H54 (cell line): ENCODE measurements around the gene BLOC1S3.

ENCODE experiments used
- DNase-seq: peaks from one replicate; pipeline ENCODE4 v3.0.0; 2011; ENCODE audit warnings: low spot score, mixed read lengths; ENCODE audit not compliant: insufficient read length
- FAIRE-seq: peaks from 3 replicates; lab custom pipeline; 2011; peaks lifted over from hg19 to GRCh38; lab: Jason Lieb, UNC
- POLR2A ChIP-seq: IDR thresholded peaks from 2 replicates; pipeline ENCODE4 v1.6.1; 2011; ENCODE audit warnings: low read depth, mild to moderate bottlenecking, low read length

The BLOC1S3 gene

DNA sequence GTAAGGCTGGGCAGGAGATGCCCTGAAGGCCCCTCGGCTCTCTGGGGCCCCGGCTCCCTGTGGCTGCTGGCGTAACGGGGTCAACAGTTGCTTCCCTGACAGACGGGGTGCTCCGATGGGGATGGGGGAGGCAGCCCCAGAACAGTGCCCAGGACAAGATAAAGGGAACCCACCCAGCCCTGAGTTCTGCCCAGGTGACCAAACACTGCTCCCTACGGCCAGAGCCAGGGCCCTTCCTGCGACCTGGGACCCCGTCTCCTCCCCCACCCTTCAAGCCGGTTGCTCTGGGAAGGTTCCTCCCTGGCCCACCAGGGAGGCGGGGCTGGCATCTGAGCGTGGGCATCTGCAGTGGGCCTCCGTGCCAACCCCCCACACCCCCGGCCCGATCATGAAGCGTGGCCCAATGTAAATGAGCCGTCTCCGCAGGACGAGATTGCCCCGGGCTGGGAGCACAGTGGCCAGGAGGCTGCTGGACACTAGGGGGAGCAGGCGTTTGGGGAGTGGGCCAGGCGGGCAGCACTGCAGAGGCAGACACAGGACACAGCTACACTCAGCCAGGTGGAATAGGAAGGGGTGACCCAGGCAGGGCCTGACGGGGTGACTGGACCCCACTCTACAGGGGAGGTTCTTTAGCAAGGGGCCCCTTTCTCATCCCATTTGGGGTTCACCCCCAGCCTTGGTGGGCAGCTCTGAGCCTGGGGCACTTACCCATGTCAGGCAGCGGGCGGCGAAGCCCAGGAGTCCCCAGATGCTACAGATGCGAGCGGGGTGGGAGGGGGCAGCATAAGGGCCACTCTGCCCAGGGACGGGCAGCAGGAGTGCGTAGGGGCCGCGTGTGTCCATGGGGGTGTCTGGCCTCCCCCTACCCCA, 16.6 kb upstream of the BLOC1S3 start:
- no peak for TF ChIP-seq POLR2A
- no peak for DNase-seq
- FAIRE-seq, result no peak

DNA sequence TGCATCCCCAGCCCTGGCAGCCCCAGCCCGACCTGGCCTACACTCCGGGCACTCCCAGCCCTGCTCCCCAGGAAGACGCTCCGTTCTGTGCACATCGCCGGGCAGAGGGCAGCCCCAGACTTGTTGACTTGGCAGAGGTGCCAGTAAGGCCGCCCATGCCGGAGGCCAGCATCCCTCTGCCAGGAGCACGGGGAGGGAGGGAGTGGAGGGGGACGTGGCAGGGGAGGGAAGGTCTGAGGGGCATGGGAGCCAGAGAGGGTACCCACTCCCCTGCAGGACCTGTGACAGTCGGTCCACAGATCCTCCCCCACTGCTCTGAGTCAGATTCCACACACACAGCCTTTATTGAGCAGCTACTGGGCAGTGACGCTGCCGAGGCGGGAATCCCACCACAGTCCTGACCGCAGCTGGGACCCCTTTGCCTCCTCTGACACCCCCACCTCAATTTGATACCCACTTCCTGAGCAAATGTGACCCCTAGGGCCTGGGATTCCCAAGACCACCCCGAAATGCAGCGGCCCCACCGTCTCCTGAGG, 15.9 kb upstream of the BLOC1S3 start:
- FAIRE-seq, result no peak
- no peak for DNase-seq
- no peak for TF ChIP-seq POLR2A

DNA sequence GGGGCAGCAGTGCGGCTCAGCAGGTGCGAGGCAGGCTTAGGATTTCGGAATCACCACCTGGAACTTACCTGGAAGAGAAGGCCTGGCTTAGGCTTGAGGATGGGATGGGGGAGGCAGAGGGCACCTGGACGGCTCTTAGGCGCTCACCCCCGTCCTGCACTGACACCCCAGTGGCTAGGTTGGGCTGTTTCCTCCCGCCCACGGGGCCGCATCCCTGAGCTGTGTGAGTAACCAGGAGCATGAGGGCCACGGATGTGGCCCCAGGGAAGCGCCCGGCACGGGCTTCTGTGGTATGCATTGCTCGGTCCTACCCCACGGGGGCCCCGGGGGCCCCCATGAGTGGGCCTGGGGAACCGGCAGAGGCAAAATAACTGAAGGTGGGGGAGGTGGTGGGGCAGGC, 15.4 kb upstream of the BLOC1S3 start:
- no peak for TF ChIP-seq POLR2A
- no peak for FAIRE-seq
- DNase-seq, result no peak

DNA sequence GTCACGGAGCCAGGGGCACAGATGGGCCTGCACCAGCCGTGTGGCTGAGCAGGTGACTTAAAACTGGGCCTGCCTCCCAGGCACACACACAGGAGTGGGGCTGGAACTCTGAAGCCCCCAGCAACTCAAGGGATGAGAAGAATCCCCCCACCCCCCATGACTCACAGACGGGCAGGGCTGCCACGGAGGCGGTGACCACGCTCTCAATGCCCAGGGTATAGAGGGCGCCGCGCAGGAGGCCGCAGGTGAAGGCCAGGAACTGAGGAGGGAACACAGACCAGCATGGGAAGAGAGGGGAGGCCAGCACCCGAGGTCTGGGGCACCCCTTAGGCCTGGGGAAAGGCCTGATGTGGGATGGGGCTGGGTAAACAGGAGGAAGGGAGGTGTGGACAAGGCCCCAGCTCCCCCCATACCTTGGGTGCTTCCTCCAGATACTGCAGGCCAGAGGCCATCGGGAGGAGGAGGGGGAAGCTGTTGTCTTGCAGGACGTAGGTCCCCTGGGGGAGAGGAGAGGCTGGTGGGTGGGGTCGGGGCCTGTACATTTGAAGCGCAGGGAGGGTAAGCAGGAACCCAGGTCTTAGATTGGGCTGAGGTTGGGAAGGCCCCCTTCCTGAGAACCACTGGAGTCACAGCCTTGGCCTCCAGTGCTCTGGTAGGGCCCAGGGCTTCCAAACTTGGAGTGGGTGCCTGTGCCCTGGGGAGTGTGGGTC, 14.7 kb upstream of the BLOC1S3 start:
- no peak for TF ChIP-seq POLR2A
- FAIRE-seq, result no peak
- DNase-seq, result no peak

DNA sequence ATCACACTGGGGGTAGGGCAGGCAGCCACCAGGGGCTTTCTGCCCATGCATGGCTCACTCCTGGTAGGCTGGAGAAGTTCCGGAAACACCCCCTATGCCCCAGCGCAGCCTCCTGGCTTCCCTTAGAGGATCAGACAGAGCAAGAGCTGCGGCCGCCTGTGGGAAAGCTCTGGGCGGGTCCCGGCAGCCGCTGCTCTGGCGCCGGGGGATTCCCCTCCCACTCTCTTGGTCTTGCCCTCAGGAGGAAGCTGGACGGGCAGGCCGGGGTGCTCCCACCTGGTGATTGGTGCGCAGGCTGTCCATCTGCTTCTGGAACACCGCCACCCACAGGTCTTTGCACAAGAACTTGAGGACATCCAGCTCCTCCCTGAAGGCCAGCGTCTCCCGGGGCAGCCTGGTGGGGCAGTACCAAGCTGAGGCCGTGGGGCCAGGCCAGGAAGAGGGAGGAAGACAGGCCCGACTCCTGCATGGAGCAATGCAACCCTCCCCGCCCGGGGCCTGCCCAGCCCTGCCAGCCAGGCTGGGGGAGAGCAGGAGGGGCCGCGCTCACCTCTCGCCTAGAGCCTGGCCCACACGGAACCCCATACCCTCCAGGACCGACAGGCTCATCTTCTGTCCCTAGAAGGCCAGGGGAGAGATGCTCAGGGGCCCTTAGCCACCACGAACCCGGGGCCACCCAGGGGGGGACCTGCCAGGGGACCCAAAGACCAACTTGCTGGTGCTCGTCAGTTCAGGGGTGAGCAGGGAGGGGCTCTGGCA, 13.8 kb upstream of the BLOC1S3 start:
- FAIRE-seq, result no peak
- DNase-seq, result no peak
- no peak for TF ChIP-seq POLR2A

DNA sequence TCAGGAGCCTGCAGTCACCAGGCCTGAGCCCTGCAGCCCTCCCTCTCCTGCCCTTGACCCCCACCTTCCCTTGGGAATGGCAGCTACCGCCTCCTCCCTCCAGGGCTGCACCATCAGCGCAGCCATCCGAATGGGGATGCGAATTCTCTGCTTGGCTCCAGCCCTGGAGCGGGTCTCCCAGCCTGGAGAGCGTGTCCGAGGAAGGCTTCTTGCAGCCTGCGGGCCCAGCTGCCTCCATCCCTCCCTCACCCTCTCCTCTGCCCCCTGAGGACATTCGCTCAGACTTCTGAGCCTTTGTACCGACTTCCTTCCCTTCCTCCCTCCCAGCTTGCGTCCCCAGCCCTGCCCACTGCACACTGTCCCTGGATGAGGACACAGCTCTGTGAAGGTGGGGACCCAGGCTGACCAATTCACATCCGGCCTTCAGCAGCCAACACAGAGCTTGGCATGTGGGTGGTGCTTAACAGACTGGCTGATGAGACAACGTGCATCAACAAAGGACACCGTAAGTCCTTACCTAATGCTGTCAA, 11.8 kb upstream of the BLOC1S3 start:
- FAIRE-seq (no peak), DNase-seq (no peak)
- no peak for TF ChIP-seq POLR2A

DNA sequence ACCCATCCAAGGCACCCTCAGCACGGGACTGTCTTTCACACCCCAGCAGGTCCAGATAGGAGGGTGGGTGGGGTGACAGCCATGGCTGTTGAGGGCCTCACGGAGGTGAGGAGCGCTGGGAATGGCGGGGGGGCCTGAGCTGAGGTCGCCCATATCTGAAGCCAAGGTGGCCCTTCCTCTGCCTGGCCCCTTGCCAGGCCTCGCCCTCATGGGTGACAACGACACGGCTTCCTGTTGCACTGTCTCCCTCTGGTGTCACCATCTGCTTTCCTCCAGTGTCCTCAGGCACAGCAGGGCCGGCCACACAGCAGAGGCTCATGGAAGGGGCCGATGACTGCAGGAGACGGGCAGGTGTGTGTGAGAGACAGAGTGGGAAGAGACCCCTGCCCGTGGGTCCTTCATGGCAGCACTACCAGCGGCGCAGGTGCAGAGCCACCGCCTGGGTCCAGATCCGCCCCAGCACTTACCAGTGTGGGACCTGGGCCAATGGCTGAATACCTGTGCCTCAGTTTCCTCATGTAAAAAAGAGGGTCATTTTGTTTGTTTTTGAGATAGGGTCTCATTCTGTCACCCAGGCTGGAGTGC, 9.7 kb upstream of the BLOC1S3 start:
- DNase-seq (no peak), FAIRE-seq (no peak)
- TF ChIP-seq POLR2A, result no peak

DNA sequence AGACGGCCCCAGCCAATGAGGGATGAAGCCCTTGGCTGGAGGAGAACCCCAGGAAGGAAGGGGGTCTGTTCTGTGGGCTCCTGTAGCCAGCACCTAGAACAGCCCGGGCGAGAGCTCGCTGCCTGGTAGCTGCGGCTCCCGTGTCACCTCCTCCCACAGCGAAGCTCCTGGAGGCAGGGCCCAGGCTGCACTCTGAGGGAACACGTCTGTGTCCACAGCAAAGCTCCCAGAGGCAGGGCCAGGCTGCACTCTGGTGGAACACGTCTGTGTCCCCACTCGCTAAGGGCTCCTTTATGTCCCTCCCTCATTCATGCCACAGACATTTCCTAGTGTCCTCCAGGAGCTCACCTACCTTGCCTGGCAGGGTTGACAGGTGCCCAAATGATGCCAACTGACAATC, 9.0 kb upstream of the BLOC1S3 start:
- TF ChIP-seq POLR2A, result no peak
- DNase-seq (no peak), FAIRE-seq (no peak)

DNA sequence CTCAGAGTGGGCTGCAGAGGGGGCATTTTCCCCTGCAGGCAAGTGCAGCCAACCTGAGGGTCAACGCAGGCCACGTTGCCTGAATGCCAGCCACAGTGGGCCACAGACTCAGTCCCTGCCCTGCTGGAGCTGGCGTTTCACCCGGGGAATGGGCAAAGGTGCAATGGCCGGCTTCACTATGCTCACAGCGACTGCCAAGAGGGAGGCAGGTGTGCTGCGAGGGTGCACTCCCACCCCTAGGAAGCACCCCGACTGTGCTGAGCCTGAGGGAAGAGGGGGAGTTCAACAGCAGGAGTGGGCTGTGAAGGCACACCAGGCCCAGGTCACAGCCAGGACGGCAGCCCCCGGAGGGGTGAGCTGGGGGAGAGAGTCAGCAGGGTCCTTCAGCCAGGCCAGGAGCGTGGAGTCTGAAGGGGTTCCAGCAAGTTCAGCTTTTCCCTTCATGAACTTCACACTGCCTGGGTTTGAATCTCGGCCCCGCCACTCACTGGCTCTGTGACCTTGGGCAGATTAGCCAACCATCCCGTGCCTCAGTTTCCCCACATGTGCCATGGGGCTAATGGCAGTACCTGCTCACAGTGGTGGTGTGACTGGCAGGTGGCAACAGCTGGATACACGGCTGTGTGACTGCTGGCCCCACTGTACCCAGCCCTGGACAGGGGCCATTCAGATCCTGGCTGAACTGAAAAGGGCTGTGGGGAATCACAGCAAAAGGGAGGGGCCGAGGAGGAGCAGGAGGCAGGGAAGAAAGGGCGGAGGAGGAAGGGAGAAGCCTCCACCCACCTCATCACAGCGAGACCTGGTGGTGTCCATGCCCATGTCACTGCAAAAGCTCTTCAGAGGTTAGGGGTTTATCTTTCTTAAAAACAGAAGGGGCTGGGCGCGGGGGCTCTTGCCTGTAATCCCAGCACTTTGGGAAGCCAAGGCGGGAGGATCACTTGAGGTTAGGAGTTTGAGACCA, 8.2 kb upstream of the BLOC1S3 start:
- no peak for DNase-seq
- no peak for TF ChIP-seq POLR2A
- FAIRE-seq, result no peak

DNA sequence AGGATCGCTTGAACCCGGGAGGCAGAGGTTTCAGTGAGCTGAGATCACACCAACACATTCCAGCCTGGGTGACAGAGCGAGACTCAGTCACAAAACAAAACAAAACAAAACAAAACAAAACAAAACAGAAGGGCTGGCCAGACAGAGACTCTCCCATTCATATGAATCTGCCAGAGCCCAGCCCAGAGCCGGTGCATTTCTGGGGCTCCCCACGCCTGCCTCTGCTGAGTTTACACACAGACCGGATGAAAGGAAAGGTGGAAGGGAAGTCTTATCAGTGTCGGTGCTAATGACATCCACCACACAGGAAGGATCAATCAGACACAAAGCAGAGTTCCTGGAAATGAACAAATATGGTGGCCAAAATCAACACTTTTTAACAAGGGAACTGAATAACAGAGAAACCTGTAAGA, 7.4 kb upstream of the BLOC1S3 start:
- no peak for DNase-seq
- FAIRE-seq, result no peak
- TF ChIP-seq POLR2A, result no peak

DNA sequence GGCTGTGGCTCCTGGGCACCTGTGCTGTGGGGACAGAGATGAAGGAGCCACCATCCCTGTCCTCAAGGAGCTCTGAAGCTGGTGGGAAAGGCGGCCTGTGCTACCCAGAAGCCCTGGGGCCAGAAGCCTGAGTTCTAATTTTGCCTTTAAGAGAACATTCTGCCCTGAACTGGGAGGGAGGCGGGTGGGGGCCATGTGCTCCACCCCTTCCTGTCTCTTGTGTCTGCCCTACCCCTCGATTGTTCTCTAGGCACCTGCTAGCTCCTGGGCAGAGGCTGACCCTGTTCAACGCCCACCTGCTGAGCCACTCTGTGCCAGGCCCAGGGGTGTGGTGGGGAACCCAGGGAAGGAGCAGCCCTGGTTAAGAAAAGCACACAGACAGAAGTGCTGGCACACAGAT, 6.4 kb upstream of the BLOC1S3 start:
- DNase-seq (no peak), FAIRE-seq (no peak)
- TF ChIP-seq POLR2A, result no peak

DNA sequence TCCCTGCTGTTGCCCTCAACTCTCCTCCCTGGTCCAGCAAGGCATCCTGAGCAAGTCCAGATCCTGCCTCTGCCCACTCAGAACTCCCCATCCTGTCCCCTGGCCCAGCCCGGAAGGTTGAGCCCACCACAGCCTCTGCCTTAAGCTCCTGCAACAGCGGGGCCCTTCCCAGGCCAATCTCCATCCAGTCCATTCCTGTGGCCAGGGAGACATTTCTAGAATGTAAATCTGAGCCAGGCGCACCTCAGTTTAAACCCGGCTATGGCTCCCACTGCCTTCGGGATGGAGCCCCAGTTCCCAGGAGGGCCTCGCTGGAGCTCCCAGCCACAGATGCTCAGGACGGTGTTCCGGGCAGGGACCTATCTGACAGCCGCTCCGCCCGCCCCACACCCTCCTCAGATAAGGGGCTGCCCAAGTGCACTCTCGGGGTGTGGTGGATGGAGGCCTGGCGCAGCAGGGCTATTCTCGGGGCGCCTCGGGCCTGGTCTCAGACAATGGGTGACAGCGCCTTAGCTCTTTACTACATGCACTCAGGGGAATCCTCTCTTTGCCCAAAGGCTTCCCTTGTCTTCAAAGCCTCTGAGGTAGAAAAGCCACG, 5.9 kb upstream of the BLOC1S3 start:
- no peak for FAIRE-seq
- no peak for TF ChIP-seq POLR2A

More for the DNA sequence above, 5.9 kb upstream of the BLOC1S3 start:
- DNase-seq, result no peak
